IMR-90 (cell line): ENCODE measurements around the gene MYO9A. TPM values are rescaled to one million over a fixed set of nuclear protein-coding genes. Genes with fewer than 3 reads are reported as not detected.

Source experiments
- ATAC-seq: fragments of 200-7000 bp; cut with Tn5 transposase; 2 replicates; pipeline ENCODE4 v1.9.1; 2020; ENCODE audit warnings: low read depth, mild to moderate bottlenecking, moderate library complexity
- BruUV-seq: library from RNA; stranded (reverse); fragments of 400-500 nt; replicated peaks from 2 replicates; lab custom pipeline; 2021; lab: Mats Ljungman, UMichigan
- CTCF ChIA-PET: fragments of 300-600 bp; formaldehyde crosslinking; extraction: SDS; loops from one replicate; lab custom pipeline; 2021; ENCODE audit warnings: antibody characterized with exemption; lab: Yijun Ruan, JAX
- POLR2A ChIA-PET: fragments of 300-600 bp; sonication (Branson Sonifier 250); formaldehyde crosslinking; loops from one replicate; lab custom pipeline; 2022; ENCODE audit warnings: antibody characterized with exemption; ENCODE audit not compliant: unreplicated experiment; lab: Charles Lee
- DNase-seq: peaks from one replicate; pipeline ENCODE4 v3.0.0; 2013
- H2AFZ ChIP-seq: replicated peaks from 2 replicates; pipeline ENCODE3; 2013; ENCODE audit warnings: low read length, mild to moderate bottlenecking; ENCODE audit not compliant: poor library complexity
- H2AK5ac ChIP-seq: 2 replicates; pipeline ENCODE4 v1.6.1; 2013; ENCODE audit warnings: low read depth, low read length, inconsistent platforms
- H2AK9ac ChIP-seq: replicated peaks from 2 replicates; pipeline ENCODE3; 2013; ENCODE audit warnings: mild to moderate bottlenecking, low read depth, low read length, moderate library complexity; ENCODE audit not compliant: poor library complexity
- H2BK120ac ChIP-seq: 2 replicates; pipeline ENCODE4 v1.6.1; 2013; ENCODE audit warnings: low read depth, low read length, inconsistent platforms
- H2BK15ac ChIP-seq: 3 replicates; pipeline ENCODE4 v1.6.1; 2013; ENCODE audit warnings: low read depth, low read length, inconsistent platforms
- H2BK20ac ChIP-seq: 2 replicates; pipeline ENCODE4 v1.6.1; 2013; ENCODE audit warnings: low read depth, mild to moderate bottlenecking, inconsistent platforms, low read length, moderate library complexity
- H2BK5ac ChIP-seq: 2 replicates; pipeline ENCODE4 v1.6.1; 2013; ENCODE audit warnings: mild to moderate bottlenecking, low read depth, low read length, inconsistent platforms; ENCODE audit not compliant: poor library complexity, severe bottlenecking
- H3K14ac ChIP-seq: replicated peaks from 2 replicates; pipeline ENCODE4 v1.6.1; 2013; ENCODE audit warnings: low read depth, low read length, inconsistent platforms
- H3K18ac ChIP-seq: 2 replicates; pipeline ENCODE4 v1.6.1; 2013; ENCODE audit warnings: low read depth, low read length, control low read depth
- H3K23ac ChIP-seq: 2 replicates; pipeline ENCODE4 v1.6.1; 2013; ENCODE audit warnings: low read depth, low read length, inconsistent platforms
- H3K27ac ChIP-seq: 2 replicates; pipeline ENCODE4 v1.5.1; 2013; ENCODE audit warnings: mild to moderate bottlenecking, control low read depth, low read length; ENCODE audit not compliant: insufficient read depth
- H3K27me3 ChIP-seq: 2 replicates; pipeline ENCODE4 v1.6.1; 2013; ENCODE audit warnings: low read length; ENCODE audit not compliant: control insufficient read depth, insufficient read depth
- H3K36me3 ChIP-seq: 2 replicates; pipeline ENCODE4 v1.6.1; 2013; ENCODE audit warnings: low read length, mixed read lengths; ENCODE audit not compliant: control insufficient read depth, insufficient read depth
- H3K4ac ChIP-seq: 2 replicates; pipeline ENCODE4 v1.6.1; 2013; ENCODE audit warnings: low read depth, low read length, inconsistent platforms
- H3K4me1 ChIP-seq: 2 replicates; pipeline ENCODE4 v1.6.1; 2013; ENCODE audit warnings: low read length, mixed read lengths; ENCODE audit not compliant: control insufficient read depth, insufficient read depth
- H3K4me2 ChIP-seq: 2 replicates; pipeline ENCODE4 v1.6.1; 2013; ENCODE audit warnings: low read depth, mild to moderate bottlenecking, control low read depth, low read length, moderate library complexity
- H3K4me3 ChIP-seq: 2 replicates; pipeline ENCODE4 v1.5.1; 2013; ENCODE audit warnings: low read depth, mild to moderate bottlenecking, control low read depth, low read length, moderate library complexity; ENCODE audit not compliant: insufficient read depth
- H3K56ac ChIP-seq: 2 replicates; pipeline ENCODE4 v1.6.1; 2013; ENCODE audit warnings: low read length, inconsistent platforms; ENCODE audit not compliant: insufficient read depth; ENCODE audit errors: extremely low read depth
- H3K79me1 ChIP-seq, 2 experiments: 2 replicates each; pipeline ENCODE4 v1.6.1; 2013; ENCODE audit warnings: low read length in 2 of 2, inconsistent platforms in 1 of 2, low read depth in 1 of 2
- H3K9ac ChIP-seq: 2 replicates; pipeline ENCODE4 v1.6.1; 2013; ENCODE audit warnings: low read depth, low read length, control low read depth
- H3K9me1 ChIP-seq: 2 replicates; pipeline ENCODE4 v1.6.1; 2013; ENCODE audit warnings: low read length, inconsistent platforms; ENCODE audit not compliant: insufficient read depth
- H3K9me3 ChIP-seq: 2 replicates; pipeline ENCODE4 v1.6.1; 2013; ENCODE audit warnings: low read length; ENCODE audit not compliant: control insufficient read depth, insufficient read depth
- H4K20me1 ChIP-seq: 2 replicates; pipeline ENCODE4 v1.6.1; 2013; ENCODE audit warnings: low read length, inconsistent platforms; ENCODE audit not compliant: insufficient read depth
- H4K5ac ChIP-seq: 2 replicates; pipeline ENCODE4 v1.6.1; 2013; ENCODE audit warnings: mild to moderate bottlenecking, low read depth, low read length, control low read depth
- H4K8ac ChIP-seq, 2 experiments: 2 replicates each; pipeline ENCODE4 v1.6.1; 2013; ENCODE audit warnings: low read depth in 2 of 2, low read length in 2 of 2, control low read depth in 1 of 2, inconsistent platforms in 1 of 2
- H4K91ac ChIP-seq: 2 replicates; pipeline ENCODE4 v1.6.1; 2013; ENCODE audit warnings: low read depth, low read length, inconsistent platforms; ENCODE audit not compliant: insufficient read depth
- BHLHE40 ChIP-seq: fragments of 150-350 bp; IDR thresholded peaks from 2 replicates; pipeline ENCODE4 v1.6.1; 2016; ENCODE audit warnings: mild to moderate bottlenecking, low read depth, low read length
- CEBPB ChIP-seq: IDR thresholded peaks from 2 replicates; pipeline ENCODE4 v1.6.1; 2012; ENCODE audit warnings: low read depth, low read length, improper control_type of control experiment
- CTCF ChIP-seq: conservative IDR thresholded peaks from 2 replicates; pipeline ENCODE4 v1.5.1; 2012; ENCODE audit warnings: mild to moderate bottlenecking, low read depth, low read length, improper control_type of control experiment
- ELK1 ChIP-seq: fragments of 150-350 bp; IDR thresholded peaks from 2 replicates; pipeline ENCODE4 v1.6.1; 2016; ENCODE audit warnings: low read depth, mild to moderate bottlenecking, low read length, moderate library complexity, borderline replicate concordance
- MAFK ChIP-seq: IDR thresholded peaks from 2 replicates; pipeline ENCODE4 v1.6.1; 2012; ENCODE audit warnings: low read depth, low read length, improper control_type of control experiment
- MAZ ChIP-seq: IDR thresholded peaks from 2 replicates; pipeline ENCODE4 v1.6.1; 2012; ENCODE audit warnings: low read depth, mild to moderate bottlenecking, low read length, improper control_type of control experiment, moderate library complexity, borderline replicate concordance
- MXI1 ChIP-seq: IDR thresholded peaks from 2 replicates; pipeline ENCODE4 v1.6.1; 2012; ENCODE audit warnings: low read depth, mild to moderate bottlenecking, low read length, moderate library complexity, borderline replicate concordance
- NFE2L2 ChIP-seq: fragments of 150-350 bp; IDR thresholded peaks from 2 replicates; pipeline ENCODE4 v1.6.1; 2016; ENCODE audit warnings: low read depth, mild to moderate bottlenecking, low read length
- POLR2A ChIP-seq: IDR thresholded peaks from 2 replicates; pipeline ENCODE4 v1.6.1; 2012; ENCODE audit warnings: mild to moderate bottlenecking, low read depth, low read length
- RAD21 ChIP-seq: IDR thresholded peaks from 2 replicates; pipeline ENCODE4 v1.6.1; 2012; ENCODE audit warnings: low read length, improper control_type of control experiment
- RCOR1 ChIP-seq: IDR thresholded peaks from 2 replicates; pipeline ENCODE4 v1.6.1; 2012; ENCODE audit warnings: mild to moderate bottlenecking, low read length, improper control_type of control experiment; ENCODE audit not compliant: insufficient replicate concordance
- RFX5 ChIP-seq: IDR thresholded peaks from 2 replicates; pipeline ENCODE4 v1.8.0; 2012; ENCODE audit warnings: low read depth, mild to moderate bottlenecking, low read length, moderate library complexity
- dilution Hi-C: fragments of 300-500 bp; cut with HindIII; formaldehyde crosslinking; loops from one replicate; pipeline ENCODE4 v1.14.3; 2018; ENCODE audit warnings: low sequenced_read_pairs; ENCODE audit not compliant: unreplicated experiment
- in situ Hi-C: fragments of 300-500 bp; cut with MboI; formaldehyde crosslinking; loops from 3 replicates; pipeline ENCODE4 v1.14.3; 2019; ENCODE audit warnings: low sequenced_read_pairs, inconsistent platforms, mixed read lengths
- intact Hi-C: fragments of 100-400 bp; cut with micrococcal nuclease; formaldehyde crosslinking; loops from 2 replicates; pipeline ENCODE4 v1.10.0; 2022
- polyA plus RNA-seq, 3 experiments: library from polyadenylated mRNA; depleted of rRNA; stranded (reverse); fragments of >200 nt; gene quantifications; 2 replicates each; pipeline ENCODE4 v1.2.3, GENCODE V29; 2012; ENCODE audit warnings: low replicate concordance in 1 of 3
- total RNA-seq: library from RNA; depleted of rRNA; stranded (reverse); fragments of >200 nt; gene quantifications from 2 replicates; pipeline ENCODE4 v1.2.3, GENCODE V29; 2012

Gene MYO9A
- total and polyA plus RNA-seq, 2 of the 4 experiments (the other 2 are of a cell fraction), result 6.0 to 49.5 TPM

- Histone ChIP-seq H3K23ac (no peak overlapping the region), H3K4me1 (peaks cover 12% of the 10 kb centered on the region), H4K8ac (peak overlapping the region in 1 of 2 experiments; percentile 40; a peak in 1 of 4 replicates), H3K4me2 (peak overlapping the region; percentile 25; the same call in 1 of the 2 replicates), H2BK5ac (peak overlapping the region; percentile 68), H2BK20ac (no peak overlapping the region), H3K27me3 (no peaks in the 10 kb centered on the region), H3K18ac (peak overlapping the region; percentile 55; the same call in 1 of the 2 replicates), H3K9ac (no peak overlapping the region), H3K79me1 (no peaks in the 10 kb centered on the region), H2AK5ac (no peak overlapping the region), H3K4ac (no peak overlapping the region), H3K9me1 (peaks cover 8% of the 10 kb centered on the region; the same call in 1 of the 2 replicates), H3K9me3 (no peaks in the 10 kb centered on the region), H2AFZ (no peak overlapping the region), H3K36me3 (peaks cover 23% of the 10 kb centered on the region), H2BK120ac (no peak overlapping the region), H4K20me1 (no peaks in the 10 kb centered on the region), H2AK9ac (no peak overlapping the region), H2BK15ac (no peak overlapping the region), H3K14ac (no peak overlapping the region), H4K91ac (no peak overlapping the region), H3K56ac (no peak overlapping the region), H3K4me3 (no peak overlapping the region), H3K27ac (no peak overlapping the region), H4K5ac (no peak overlapping the region)
- peak; percentile 33 for DNase-seq
- CTCF ChIA-PET, result interaction anchor here (0.6 kb wide), 1 partner anchor 290 kb away, joined by 4 read pairs; no protein-coding TSS in a partner anchor
- no peak for TF ChIP-seq ELK1
- no peak for TF ChIP-seq MAZ
- TF ChIP-seq RCOR1, result no peak
- no peak for TF ChIP-seq CEBPB
- no peak for TF ChIP-seq RFX5
- TF ChIP-seq MAFK, result no peak
- no peak for TF ChIP-seq MXI1
- TF ChIP-seq RAD21, result no peak
- TF ChIP-seq NFE2L2, result no peak
- no peak for TF ChIP-seq POLR2A
- TF ChIP-seq CTCF, result no peak
- no peak for TF ChIP-seq BHLHE40
- POLR2A ChIA-PET, result interaction anchor here (0.7 kb wide), 1 partner anchor 190 kb away, joined by 3 read pairs; no protein-coding TSS in a partner anchor
- intact Hi-C loops (no loop called here), in situ Hi-C loops (no loop called here), dilution Hi-C loops (no loop called here)
- ATAC-seq, result peak; percentile 55; the same call in 1 of the 2 replicates
- BruUV-seq, result no TSS peak
These were observed 342.1 kb downstream of the MYO9A start for GRCh38 chr15:71775856-71776255.
